ENCODE measurements around the gene HSDL2. TPM values are rescaled to one million over a fixed set of nuclear protein-coding genes. Genes with fewer than 3 reads are reported as not detected.
A peak's percentile ranks its signal among the peaks of the same experiment; 100 is the strongest.

The HSDL2 gene
- total RNA-seq (10 to 100 TPM in 4 of 5 experiments, 1 to 10 TPM in 1; 9.2 to 24.6 (median 15.3) TPM), polyA plus RNA-seq (10 to 100 TPM; 15.6 to 23.1 TPM), total RNA-seq (14.8 reads per million, percentile 44 among the genes with 10 or more reads in this experiment)

- peak in 5 of 9 donors; percentile 6 to 21 (median 16) for DNase-seq
- peaks cover 0 to 8% (median 4%) of the 10 kb centered on the region in 5 donors for H3K36me3 Mint-ChIP-seq
- H3K27me3 Mint-ChIP-seq, result no peaks in the 10 kb centered on the region
- peak within 1 kb of the TSS; percentile 84 to 99 (median 97) for H3K27ac Mint-ChIP-seq
- POLR2A ChIA-PET, result interaction anchor here (0.7 to 2.6 kb wide), 12 partner anchors 24 to 484 kb away, joined by 3 to 20 read pairs (median 4); partner anchors contain the start of genes KIAA1958, PTBP3 and UGCG
- ATAC-seq, result no peak
- Histone ChIP-seq H3K9me3 (ENCODE audit: control insufficient read depth in 2 of 3, low read length in 3 of 3) (no peaks in the 10 kb centered on the region), H3K27me3 (ENCODE audit: control insufficient read depth in 2 of 2, insufficient read depth in 2 of 2, low read length in 2 of 2) (no peaks in the 10 kb centered on the region), H3K4me3 (ENCODE audit: low read length) (peak within 1 kb of the TSS; percentile 78), H3K27ac (ENCODE audit: low read depth, low read length) (peak within 1 kb of the TSS; percentile 85), H3K36me3 (ENCODE audit: control insufficient read depth in 2 of 3, insufficient read depth in 3 of 3, low read length in 3 of 3) (peaks cover 0 to 8% (median 0%) of the 10 kb centered on the region in 3 experiments), H3K4me1 (ENCODE audit: control insufficient read depth in 2 of 2, insufficient read depth in 2 of 2, low read length in 2 of 2) (peaks cover 14 to 17% of the 10 kb centered on the region in 2 donors)
- H3K4me3 Mint-ChIP-seq, result peak within 1 kb of the TSS; percentile 86 to 100 (median 99)
- H3K4me1 Mint-ChIP-seq, result peaks cover 24 to 66% (median 54%) of the 10 kb centered on the region in 7 donors
- CTCF ChIA-PET, result interaction anchor here (0.7 to 1.5 kb wide), 2 partner anchors 19 to 58 kb away, joined by 3 to 4 read pairs; no protein-coding TSS in a partner anchor
- H3K9me3 Mint-ChIP-seq, result peaks cover 0 to 1% (median 0%) of the 10 kb centered on the region in 11 donors
- intact Hi-C loops (cut with micrococcal nuclease), result loop anchor here in 1 of 2 donors (2.0 kb wide), 1 partner anchor 371 kb away; the partner anchor contains the start of gene SNX30
Observed at GRCh38 chr9:112380102-112380824, at the start of gene HSDL2. Gene HSDL2 (plus strand): TSS chr9:112380108. CDS start chr9:112380164, 56 bp downstream.

GRCh38 chr9:112331674-112331952 is 48.3 kb upstream of the HSDL2 start:
- H3K36me3 ChIP-seq (ENCODE audit: control insufficient read depth in 2 of 3, insufficient read depth in 3 of 3, low read length in 3 of 3), result peaks cover 0 to 8% (median 0%) of the 10 kb centered on the region in 3 experiments
- Mint-ChIP-seq H3K27me3 (no peaks in the 10 kb centered on the region), H3K4me1 (peaks cover 32 to 61% (median 53%) of the 10 kb centered on the region in 7 donors), H3K9me3 (peaks cover 0 to 1% (median 0%) of the 10 kb centered on the region in 11 donors), H3K4me3 (peak overlapping the region; percentile 89 to 99 (median 96)), H3K27ac (peak overlapping the region; percentile 51 to 96 (median 94)), H3K36me3 (peaks cover 0 to 8% (median 0%) of the 10 kb centered on the region in 5 donors)
- ChIA-PET POLR2A (interaction anchor here (0.5 to 1.3 kb wide), 2 partner anchors 188 to 700 kb away, joined by 5 to 6 read pairs; partner anchors contain the start of gene DNAJC25), CTCF (interaction anchor here (0.6 to 1.6 kb wide), 2 partner anchors 29 to 238 kb away, joined by 3 to 7 read pairs; no protein-coding TSS in a partner anchor)
- ATAC-seq, result no peak
- H3K27ac ChIP-seq (ENCODE audit: low read depth, low read length), result peak overlapping the region; percentile 95
- H3K27me3 ChIP-seq (ENCODE audit: control insufficient read depth in 2 of 2, insufficient read depth in 2 of 2, low read length in 2 of 2), result no peaks in the 10 kb centered on the region
- DNase-seq, result no peak
- peak overlapping the region; percentile 80 for H3K4me3 ChIP-seq (ENCODE audit: low read length)
- intact Hi-C loops (cut with micrococcal nuclease), result loop anchor here (5.0 to 10.0 kb wide), 7 partner anchors 49 to 421 kb away; partner anchors contain the start of genes KIAA1958 (in 1 of the 2) and SNX30 (in 1 of the 2)
- no peaks in the 10 kb centered on the region for H3K9me3 ChIP-seq (ENCODE audit: control insufficient read depth in 2 of 3, low read length in 3 of 3)
- H3K4me1 ChIP-seq (ENCODE audit: control insufficient read depth in 2 of 2, insufficient read depth in 2 of 2, low read length in 2 of 2), result peaks cover 19 to 28% of the 10 kb centered on the region in 2 donors

- peak overlapping the region; percentile 80 for H3K4me3 ChIP-seq (ENCODE audit: low read length)
- ChIA-PET POLR2A (interaction anchor here (0.5 to 2.4 kb wide), 11 partner anchors 21 to 884 kb away, joined by 3 to 20 read pairs (median 5); partner anchors contain the start of genes DNAJC25, HSDL2, SUSD1 and UGCG), CTCF (interaction anchor here (0.6 to 1.6 kb wide), 2 partner anchors 29 to 238 kb away, joined by 3 to 7 read pairs; no protein-coding TSS in a partner anchor)
- DNase-seq, result peak in 1 of 9 donors; percentile 13
- H3K9me3 ChIP-seq (ENCODE audit: control insufficient read depth in 2 of 3, low read length in 3 of 3), result no peaks in the 10 kb centered on the region
- H3K4me1 ChIP-seq (ENCODE audit: control insufficient read depth in 2 of 2, insufficient read depth in 2 of 2, low read length in 2 of 2), result peaks cover 19 to 28% of the 10 kb centered on the region in 2 donors
- peaks cover 0 to 8% (median 0%) of the 10 kb centered on the region in 3 experiments for H3K36me3 ChIP-seq (ENCODE audit: control insufficient read depth in 2 of 3, insufficient read depth in 3 of 3, low read length in 3 of 3)
- intact Hi-C loops (cut with micrococcal nuclease), result loop anchor here (2.0 to 10.0 kb wide), 16 partner anchors 15 to 1079 kb away; partner anchors contain the start of genes KIAA1958 (in 2 of the 2), C9orf43 (in 1 of the 2), ECPAS (in 1 of the 2) and FKBP15 (in 1 of the 2)
- no peak for ATAC-seq
- peaks cover 0 to 8% (median 0%) of the 10 kb centered on the region in 5 donors for H3K36me3 Mint-ChIP-seq
- no peaks in the 10 kb centered on the region for H3K27me3 Mint-ChIP-seq
- peak overlapping the region; percentile 89 to 99 (median 96) for H3K4me3 Mint-ChIP-seq
- H3K27ac Mint-ChIP-seq, result peak overlapping the region; percentile 89 to 96 (median 95)
- peaks cover 31 to 58% (median 49%) of the 10 kb centered on the region in 7 donors for H3K4me1 Mint-ChIP-seq
- H3K9me3 Mint-ChIP-seq, result peaks cover 0 to 1% (median 0%) of the 10 kb centered on the region in 11 donors
- peak overlapping the region; percentile 95 for H3K27ac ChIP-seq (ENCODE audit: low read depth, low read length)
- no peaks in the 10 kb centered on the region for H3K27me3 ChIP-seq (ENCODE audit: control insufficient read depth in 2 of 2, insufficient read depth in 2 of 2, low read length in 2 of 2)
Observed at GRCh38 chr9:112332214-112332613, 47.7 kb upstream of the HSDL2 start.

GRCh38 chr9:112332674-112332976 is 47.3 kb upstream of the HSDL2 start:
- Mint-ChIP-seq H3K27ac (peak overlapping the region; percentile 89 to 96 (median 95)), H3K9me3 (peaks cover 0 to 1% (median 0%) of the 10 kb centered on the region in 11 donors), H3K36me3 (peaks cover 0 to 8% (median 0%) of the 10 kb centered on the region in 5 donors), H3K4me1 (peaks cover 29 to 56% (median 47%) of the 10 kb centered on the region in 7 donors), H3K4me3 (peak overlapping the region; percentile 89 to 99 (median 96)), H3K27me3 (no peaks in the 10 kb centered on the region)
- Histone ChIP-seq H3K36me3 (ENCODE audit: control insufficient read depth in 2 of 3, insufficient read depth in 3 of 3, low read length in 3 of 3) (peaks cover 0 to 8% (median 0%) of the 10 kb centered on the region in 3 experiments), H3K9me3 (ENCODE audit: control insufficient read depth in 2 of 3, low read length in 3 of 3) (no peaks in the 10 kb centered on the region), H3K27ac (ENCODE audit: low read depth, low read length) (peak overlapping the region; percentile 95), H3K4me3 (ENCODE audit: low read length) (peak overlapping the region; percentile 80), H3K27me3 (ENCODE audit: control insufficient read depth in 2 of 2, insufficient read depth in 2 of 2, low read length in 2 of 2) (no peaks in the 10 kb centered on the region), H3K4me1 (ENCODE audit: control insufficient read depth in 2 of 2, insufficient read depth in 2 of 2, low read length in 2 of 2) (peaks cover 19 to 26% of the 10 kb centered on the region in 2 donors)
- ATAC-seq (no peak), DNase-seq (no peak)
- intact Hi-C loops (cut with micrococcal nuclease), result loop anchor here (2.0 to 10.0 kb wide), 16 partner anchors 16 to 1078 kb away; partner anchors contain the start of genes KIAA1958 (in 2 of the 2), C9orf43 (in 1 of the 2), ECPAS (in 1 of the 2) and FKBP15 (in 1 of the 2)
- POLR2A ChIA-PET, result interaction anchor here (0.7 to 2.4 kb wide), 11 partner anchors 14 to 701 kb away, joined by 3 to 20 read pairs (median 5); partner anchors contain the start of genes DNAJC25, HSDL2, SUSD1 and UGCG
- CTCF ChIA-PET, result interaction anchor here (1.6 kb wide), 1 partner anchor 28 kb away, joined by 7 read pairs; no protein-coding TSS in a partner anchor

- Mint-ChIP-seq H3K4me1 (peaks cover 27 to 52% (median 43%) of the 10 kb centered on the region in 7 donors), H3K9me3 (peaks cover 0 to 1% (median 0%) of the 10 kb centered on the region in 11 donors), H3K36me3 (peaks cover 0 to 7% (median 0%) of the 10 kb centered on the region in 5 donors), H3K27ac (peak within 1 kb of the TSS; percentile 89 to 97 (median 95)), H3K27me3 (no peaks in the 10 kb centered on the region), H3K4me3 (peak within 1 kb of the TSS; percentile 89 to 99 (median 96))
- peaks cover 19 to 21% of the 10 kb centered on the region in 2 donors for H3K4me1 ChIP-seq (ENCODE audit: control insufficient read depth in 2 of 2, insufficient read depth in 2 of 2, low read length in 2 of 2)
- H3K4me3 ChIP-seq (ENCODE audit: low read length), result peak within 1 kb of the TSS; percentile 88
- no peaks in the 10 kb centered on the region for H3K9me3 ChIP-seq (ENCODE audit: control insufficient read depth in 2 of 3, low read length in 3 of 3)
- peak; percentile 64 for ATAC-seq
- H3K36me3 ChIP-seq (ENCODE audit: control insufficient read depth in 2 of 3, insufficient read depth in 3 of 3, low read length in 3 of 3), result peaks cover 0 to 8% (median 0%) of the 10 kb centered on the region in 3 experiments
- H3K27ac ChIP-seq (ENCODE audit: low read depth, low read length), result peak within 1 kb of the TSS; percentile 95
- ChIA-PET CTCF (interaction anchor here (0.8 to 1.0 kb wide), 2 partner anchors 13 to 235 kb away, joined by 3 to 4 read pairs; no protein-coding TSS in a partner anchor), POLR2A (interaction anchor here (0.7 to 2.4 kb wide), 17 partner anchors 8 to 818 kb away, joined by 3 to 20 read pairs (median 4); partner anchors contain the start of genes DNAJC25, HSDL2, SLC31A2 and SUSD1)
- peak; percentile 64 to 78 (median 74) for DNase-seq
- H3K27me3 ChIP-seq (ENCODE audit: control insufficient read depth in 2 of 2, insufficient read depth in 2 of 2, low read length in 2 of 2), result no peaks in the 10 kb centered on the region
- intact Hi-C loops (cut with micrococcal nuclease), result loop anchor here (1.0 to 10.0 kb wide), 27 partner anchors 16 to 1078 kb away; partner anchors contain the start of genes DNAJC25 (in 2 of the 2), FKBP15 (in 2 of the 2), INIP (in 2 of the 2) and KIAA1958 (in 2 of the 2)
Observed at GRCh38 chr9:112332977-112333638, 46.8 kb upstream of the HSDL2 start, which contains the start of gene PTBP3. Gene PTBP3 (minus strand): TSS chr9:112333619. CDS start chr9:112297865, 35,754 bp downstream.
